AG04450 (cell line): ENCODE measurements around the gene SCFD1. TPM values are rescaled to one million over a fixed set of nuclear protein-coding genes. Genes with fewer than 3 reads are reported as not detected.

Source experiments
- CTCF ChIA-PET: fragments of 300-600, 350-600 bp; formaldehyde crosslinking; extraction: SDS; loops from one replicate; lab custom pipeline; 2022; ENCODE audit warnings: antibody characterized with exemption, inconsistent platforms; lab: Charles Lee
- POLR2A ChIA-PET: fragments of 350-600 bp; formaldehyde crosslinking; extraction: SDS; loops from one replicate; lab custom pipeline; 2021; ENCODE audit warnings: antibody characterized with exemption, inconsistent platforms; lab: Yijun Ruan, JAX
- DNase-seq: peaks from one replicate; pipeline ENCODE4 v3.0.0-alpha.2; 2011; ENCODE audit warnings: low read depth, low spot score
- H3K27ac ChIP-seq: one replicate; pipeline ENCODE4 v1.5.1; 2012; ENCODE audit warnings: low read depth, low read length, control low read depth
- H3K27me3 ChIP-seq: one replicate; pipeline ENCODE4 v1.6.0; 2012; ENCODE audit warnings: low read length; ENCODE audit not compliant: control insufficient read depth, insufficient read depth
- H3K4me3 ChIP-seq: 2 replicates; pipeline ENCODE4 v1.5.1; 2011; ENCODE audit warnings: mild to moderate bottlenecking, low read depth, low read length, control low read depth
- H3K9me3 ChIP-seq: 2 replicates; pipeline ENCODE4 v1.5.1; 2012; ENCODE audit warnings: low read length; ENCODE audit not compliant: control insufficient read depth, insufficient read depth
- polyA plus RNA-seq: library from polyadenylated mRNA; depleted of rRNA; stranded (reverse); fragments of >200 nt; gene quantifications from 2 replicates; pipeline ENCODE4 v1.2.3, GENCODE V29; 2011
- TF ChIP-seq, protein P1 (sequence below): IDR thresholded peaks from 2 replicates; pipeline ENCODE4 v1.5.1; 2011; ENCODE audit warnings: low read depth, low read length, control low read depth, inconsistent platforms

Gene SCFD1
- polyA plus RNA-seq, 1 experiment: 160 TPM

DNA sequence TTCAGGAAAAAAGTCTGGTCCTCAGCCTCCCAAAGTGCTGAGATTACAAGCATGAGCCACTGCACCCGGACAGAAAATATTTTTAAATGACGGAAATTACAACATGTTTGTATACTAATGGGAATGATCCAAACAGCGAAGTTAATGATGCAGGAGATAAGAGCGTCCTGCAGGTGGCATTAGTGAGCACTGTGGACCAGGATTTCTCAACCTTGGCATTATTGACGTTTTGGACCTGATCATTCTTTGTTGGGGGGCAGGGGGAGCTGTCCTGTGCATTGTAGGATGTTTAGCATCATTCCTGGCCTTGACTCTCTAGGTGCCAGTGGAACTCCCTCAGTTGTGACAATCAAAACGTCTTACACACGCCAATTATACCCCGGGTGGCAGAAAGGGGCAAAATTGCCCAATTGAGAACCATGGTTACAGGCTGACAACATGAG lies 34.1 kb downstream of the SCFD1 start:
- H3K27me3 ChIP-seq: no peaks in the 10 kb centered on the region
- H3K4me3 ChIP-seq: no peak overlapping the region
- no peak overlapping the region for H3K27ac ChIP-seq
- TF ChIP-seq, protein P1, sequence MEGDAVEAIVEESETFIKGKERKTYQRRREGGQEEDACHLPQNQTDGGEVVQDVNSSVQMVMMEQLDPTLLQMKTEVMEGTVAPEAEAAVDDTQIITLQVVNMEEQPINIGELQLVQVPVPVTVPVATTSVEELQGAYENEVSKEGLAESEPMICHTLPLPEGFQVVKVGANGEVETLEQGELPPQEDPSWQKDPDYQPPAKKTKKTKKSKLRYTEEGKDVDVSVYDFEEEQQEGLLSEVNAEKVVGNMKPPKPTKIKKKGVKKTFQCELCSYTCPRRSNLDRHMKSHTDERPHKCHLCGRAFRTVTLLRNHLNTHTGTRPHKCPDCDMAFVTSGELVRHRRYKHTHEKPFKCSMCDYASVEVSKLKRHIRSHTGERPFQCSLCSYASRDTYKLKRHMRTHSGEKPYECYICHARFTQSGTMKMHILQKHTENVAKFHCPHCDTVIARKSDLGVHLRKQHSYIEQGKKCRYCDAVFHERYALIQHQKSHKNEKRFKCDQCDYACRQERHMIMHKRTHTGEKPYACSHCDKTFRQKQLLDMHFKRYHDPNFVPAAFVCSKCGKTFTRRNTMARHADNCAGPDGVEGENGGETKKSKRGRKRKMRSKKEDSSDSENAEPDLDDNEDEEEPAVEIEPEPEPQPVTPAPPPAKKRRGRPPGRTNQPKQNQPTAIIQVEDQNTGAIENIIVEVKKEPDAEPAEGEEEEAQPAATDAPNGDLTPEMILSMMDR: peak; percentile 65
- POLR2A ChIA-PET: no interaction called here
- no peaks in the 10 kb centered on the region for H3K9me3 ChIP-seq
- DNase-seq: no peak
- CTCF ChIA-PET: interaction anchor here (0.6 to 0.8 kb wide), 3 partner anchors 28 to 249 kb away, joined by 3 to 4 read pairs (median 3); no protein-coding TSS in a partner anchor

DNA sequence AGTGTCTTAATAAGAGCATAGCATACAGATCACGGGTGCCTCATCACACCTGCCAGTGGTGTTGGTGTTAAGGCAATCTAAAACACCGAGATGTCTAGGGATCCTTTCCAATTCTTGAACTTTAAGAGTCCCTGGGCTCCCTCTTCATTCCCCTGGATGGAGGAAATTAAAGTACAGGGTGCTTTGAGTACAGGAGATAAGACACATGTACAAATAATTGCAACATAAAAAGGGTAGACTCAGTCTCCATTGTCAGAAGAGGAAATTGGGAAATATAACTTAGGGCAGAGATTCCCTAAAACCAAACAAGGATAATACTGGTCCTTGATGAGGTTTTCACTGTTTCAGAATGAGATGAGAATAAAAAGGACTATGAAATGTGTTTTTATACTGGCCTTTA lies 34.9 kb downstream of the SCFD1 start:
- no peak for DNase-seq
- POLR2A ChIA-PET: no interaction called here
- H3K9me3 ChIP-seq: no peaks in the 10 kb centered on the region
- H3K27me3 ChIP-seq: no peaks in the 10 kb centered on the region
- H3K27ac ChIP-seq: no peak overlapping the region
- TF ChIP-seq, protein P1: no peak
- CTCF ChIA-PET: interaction anchor here (0.6 to 1.1 kb wide), 7 partner anchors 13 to 251 kb away, joined by 3 to 5 read pairs (median 3); partner anchors contain the start of gene SCFD1
- H3K4me3 ChIP-seq: no peak overlapping the region

DNA sequence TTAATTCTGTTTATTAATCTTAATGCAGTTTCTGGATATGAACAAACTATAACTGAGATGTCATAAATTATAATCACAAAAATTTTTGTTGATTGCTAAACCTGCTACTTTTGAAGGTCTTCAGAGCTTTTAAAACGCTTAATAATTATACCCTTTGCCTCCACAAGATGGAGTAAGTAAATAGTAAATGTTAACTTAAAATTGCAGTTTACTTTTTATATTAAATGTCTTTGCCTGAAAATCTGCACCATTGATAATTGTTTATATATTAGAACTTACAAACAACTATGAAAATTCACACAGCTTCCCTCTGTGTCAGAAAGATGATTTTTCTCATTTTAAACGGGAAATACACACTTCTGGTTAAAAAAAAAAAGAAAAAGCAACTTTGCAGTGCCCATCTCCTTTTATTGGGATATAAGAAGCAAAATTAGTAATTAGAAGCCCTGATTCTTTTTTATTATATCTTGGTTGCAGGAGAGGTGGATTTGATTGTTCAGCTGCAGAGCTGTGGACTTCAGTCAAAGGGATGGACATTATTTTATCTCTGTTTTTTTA lies 35.6 kb downstream of the SCFD1 start:
- TF ChIP-seq, protein P1: peak; percentile 40
- Histone ChIP-seq H3K27ac (no peak overlapping the region), H3K4me3 (no peak overlapping the region), H3K27me3 (no peaks in the 10 kb centered on the region), H3K9me3 (no peaks in the 10 kb centered on the region)
- POLR2A ChIA-PET: no interaction called here
- CTCF ChIA-PET: interaction anchor here (0.6 to 1.1 kb wide), 5 partner anchors 14 to 251 kb away, joined by 3 to 5 read pairs (median 3); partner anchors contain the start of gene SCFD1
- no peak for DNase-seq

DNA sequence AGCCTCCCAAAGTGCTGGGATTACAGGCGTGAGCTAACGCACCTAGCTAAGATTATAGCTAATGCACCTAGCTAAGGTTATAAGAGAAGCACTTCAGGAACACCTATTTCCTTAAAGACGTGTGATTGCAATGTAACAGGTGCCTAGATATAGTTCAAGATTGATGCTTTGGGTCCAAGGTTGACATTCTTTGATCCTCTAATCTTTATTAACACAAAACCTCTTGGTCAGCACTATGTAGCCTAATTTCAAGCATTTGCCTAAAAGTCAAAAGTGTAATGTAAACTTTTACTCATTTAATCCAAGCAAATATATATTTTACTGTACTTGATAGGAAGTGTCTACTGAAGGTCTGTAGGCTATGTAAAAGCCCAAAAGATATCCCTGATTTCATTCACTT lies 36.5 kb downstream of the SCFD1 start:
- Histone ChIP-seq H3K27ac (no peak overlapping the region), H3K9me3 (no peaks in the 10 kb centered on the region), H3K27me3 (no peaks in the 10 kb centered on the region), H3K4me3 (no peak overlapping the region)
- CTCF ChIA-PET: no interaction called here
- TF ChIP-seq, protein P1: no peak
- POLR2A ChIA-PET: no interaction called here
- DNase-seq: no peak

DNA sequence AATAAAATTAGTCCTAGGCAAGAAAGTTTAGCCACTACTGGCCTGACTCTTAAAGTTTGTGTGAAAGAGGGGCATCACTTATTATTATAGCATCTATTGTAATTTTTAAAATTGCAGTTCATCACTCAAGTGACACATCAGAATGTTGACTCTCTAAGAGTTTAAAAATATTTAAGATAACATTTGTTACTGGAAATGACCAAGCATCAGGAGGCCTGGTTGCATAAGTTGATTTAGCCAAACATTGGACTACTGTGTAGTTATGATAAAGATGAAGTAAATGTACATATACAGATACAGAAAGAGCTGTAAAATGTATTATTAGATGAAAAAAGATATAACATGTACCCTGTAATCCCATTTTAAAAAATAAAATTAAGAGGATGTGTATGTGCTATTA lies 47.5 kb downstream of the SCFD1 start:
- CTCF ChIA-PET: no interaction called here
- TF ChIP-seq, protein P1: no peak
- no peaks in the 10 kb centered on the region for H3K9me3 ChIP-seq
- H3K27me3 ChIP-seq: no peaks in the 10 kb centered on the region
- POLR2A ChIA-PET: no interaction called here
- no peak overlapping the region for H3K27ac ChIP-seq
- DNase-seq: no peak
- H3K4me3 ChIP-seq: no peak overlapping the region
